ENCODE results near the gene CAMSAP1. TPM values are rescaled to one million over a fixed set of nuclear protein-coding genes. Genes with fewer than 3 reads are reported as not detected.

Gene CAMSAP1
- polyA plus RNA-seq, 3 donors: 0.71 to 9.0 (median 0.75) TPM

- H3K36me3 Mint-ChIP-seq: no peaks in the 10 kb centered on the region
Measured at GRCh38 chr9:135786146-135786690, 121.1 kb downstream of the CAMSAP1 start.

GRCh38 chr9:135785013-135785575 lies 122.3 kb downstream of the CAMSAP1 start:
- Histone ChIP-seq H4K20me1 (ENCODE audit: insufficient read depth, low read length) (no peaks in the 10 kb centered on the region), H3K27ac (ENCODE audit: low read depth in 1 of 2, low read length in 2 of 2) (no peak overlapping the region), H3K4me2 (replicated peaks; ENCODE audit: extremely low read depth, low read length, poor library complexity, severe bottlenecking) (no peak overlapping the region), H3K9ac (ENCODE audit: insufficient read depth, low read length, poor library complexity, severe bottlenecking) (no peak overlapping the region), H3K4me1 (ENCODE audit: control insufficient read depth in 1 of 2, insufficient read depth in 2 of 2, low read length in 2 of 2) (no peaks in the 10 kb centered on the region), H2AFZ (ENCODE audit: insufficient read depth, low read depth, low read length, poor library complexity, severe bottlenecking) (no peak overlapping the region), H3K36me3 (replicated peaks in 1 of 2; ENCODE audit: control insufficient read depth in 1 of 2, insufficient read depth in 2 of 2, low read length in 2 of 2) (no peaks in the 10 kb centered on the region), H3K27me3 (ENCODE audit: control insufficient read depth in 2 of 2, insufficient read depth in 2 of 2, low read length in 2 of 2) (no peaks in the 10 kb centered on the region), H3K4me3 (replicated peaks in 1 of 3; ENCODE audit: low read depth in 2 of 3, low read length in 3 of 3) (no peak overlapping the region), H3K79me2 (ENCODE audit: insufficient read depth, low read length) (no peaks in the 10 kb centered on the region), H3K9me3 (replicated peaks in 1 of 2; ENCODE audit: control insufficient read depth in 1 of 2, insufficient read depth in 1 of 2, low read length in 2 of 2) (no peaks in the 10 kb centered on the region)
- Mint-ChIP-seq H3K27ac (no peak overlapping the region), H3K36me3 (no peaks in the 10 kb centered on the region), H3K4me1 (no peaks in the 10 kb centered on the region), H3K27me3 (ENCODE audit: low read depth in 3 of 3) (peaks cover 3 to 10% (median 5%) of the 10 kb centered on the region in 3 donors), H3K9me3 (no peaks in the 10 kb centered on the region), H3K4me3 (no peak overlapping the region)
- no peak for DNase-seq
- intact Hi-C loops (cut with micrococcal nuclease): no loop called here
- TF ChIP-seq, protein P1, sequence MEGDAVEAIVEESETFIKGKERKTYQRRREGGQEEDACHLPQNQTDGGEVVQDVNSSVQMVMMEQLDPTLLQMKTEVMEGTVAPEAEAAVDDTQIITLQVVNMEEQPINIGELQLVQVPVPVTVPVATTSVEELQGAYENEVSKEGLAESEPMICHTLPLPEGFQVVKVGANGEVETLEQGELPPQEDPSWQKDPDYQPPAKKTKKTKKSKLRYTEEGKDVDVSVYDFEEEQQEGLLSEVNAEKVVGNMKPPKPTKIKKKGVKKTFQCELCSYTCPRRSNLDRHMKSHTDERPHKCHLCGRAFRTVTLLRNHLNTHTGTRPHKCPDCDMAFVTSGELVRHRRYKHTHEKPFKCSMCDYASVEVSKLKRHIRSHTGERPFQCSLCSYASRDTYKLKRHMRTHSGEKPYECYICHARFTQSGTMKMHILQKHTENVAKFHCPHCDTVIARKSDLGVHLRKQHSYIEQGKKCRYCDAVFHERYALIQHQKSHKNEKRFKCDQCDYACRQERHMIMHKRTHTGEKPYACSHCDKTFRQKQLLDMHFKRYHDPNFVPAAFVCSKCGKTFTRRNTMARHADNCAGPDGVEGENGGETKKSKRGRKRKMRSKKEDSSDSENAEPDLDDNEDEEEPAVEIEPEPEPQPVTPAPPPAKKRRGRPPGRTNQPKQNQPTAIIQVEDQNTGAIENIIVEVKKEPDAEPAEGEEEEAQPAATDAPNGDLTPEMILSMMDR (IDR thresholded peaks at IDR 0.05): no peak
- WGBS (ENCODE audit: insufficient coverage): 92% methylated on average over 12 of the region's 22 CpGs

More at GRCh38 chr9:135786146-135786690, 121.1 kb downstream of the CAMSAP1 start:
- Mint-ChIP-seq H3K4me1 (no peaks in the 10 kb centered on the region), H3K27ac (no peak overlapping the region), H3K27me3 (ENCODE audit: low read depth in 3 of 3) (peaks cover 3 to 8% (median 5%) of the 10 kb centered on the region in 3 donors), H3K9me3 (no peaks in the 10 kb centered on the region), H3K4me3 (no peak overlapping the region)
- DNase-seq: no peak
- no peak overlapping the region for H3K27ac ChIP-seq (ENCODE audit: low read depth in 1 of 2, low read length in 2 of 2)
- H3K9me3 ChIP-seq (replicated peaks in 1 of 2; ENCODE audit: control insufficient read depth in 1 of 2, insufficient read depth in 1 of 2, low read length in 2 of 2): no peaks in the 10 kb centered on the region
- no peak overlapping the region for H3K4me2 ChIP-seq (replicated peaks; ENCODE audit: extremely low read depth, low read length, poor library complexity, severe bottlenecking)
- no peaks in the 10 kb centered on the region for H3K27me3 ChIP-seq (ENCODE audit: control insufficient read depth in 2 of 2, insufficient read depth in 2 of 2, low read length in 2 of 2)
- WGBS (ENCODE audit: insufficient coverage): 90% methylated on average over 44 of the region's 44 CpGs
- intact Hi-C loops (cut with micrococcal nuclease): no loop called here
- no peak overlapping the region for H3K4me3 ChIP-seq (replicated peaks in 1 of 3; ENCODE audit: low read depth in 2 of 3, low read length in 3 of 3)
- no peaks in the 10 kb centered on the region for H3K36me3 ChIP-seq (replicated peaks in 1 of 2; ENCODE audit: control insufficient read depth in 1 of 2, insufficient read depth in 2 of 2, low read length in 2 of 2)
- no peaks in the 10 kb centered on the region for H3K79me2 ChIP-seq (ENCODE audit: insufficient read depth, low read length)
- TF ChIP-seq, protein P1 (IDR thresholded peaks at IDR 0.05): no peak
- no peak overlapping the region for H3K9ac ChIP-seq (ENCODE audit: insufficient read depth, low read length, poor library complexity, severe bottlenecking)
- no peaks in the 10 kb centered on the region for H4K20me1 ChIP-seq (ENCODE audit: insufficient read depth, low read length)
- no peak overlapping the region for H2AFZ ChIP-seq (ENCODE audit: insufficient read depth, low read depth, low read length, poor library complexity, severe bottlenecking)
- no peaks in the 10 kb centered on the region for H3K4me1 ChIP-seq (ENCODE audit: control insufficient read depth in 1 of 2, insufficient read depth in 2 of 2, low read length in 2 of 2)

All from CD14-positive monocyte (primary cell).